IPS-18c (cell line): Measurements from ENCODE around the gene TYMS.

Source experiments
- H3K4me3 ChIP-seq: 2 replicates; pipeline ENCODE4 v1.7.0; 2013; ENCODE audit warnings: low read depth, mild to moderate bottlenecking, low read length, moderate library complexity; ENCODE audit not compliant: insufficient read depth
- H3K9me3 ChIP-seq: one replicate; pipeline ENCODE4 v1.6.1; 2013; ENCODE audit warnings: mild to moderate bottlenecking, low read length, moderate library complexity; ENCODE audit not compliant: control insufficient read depth, insufficient read depth

TYMS gene

DNA sequence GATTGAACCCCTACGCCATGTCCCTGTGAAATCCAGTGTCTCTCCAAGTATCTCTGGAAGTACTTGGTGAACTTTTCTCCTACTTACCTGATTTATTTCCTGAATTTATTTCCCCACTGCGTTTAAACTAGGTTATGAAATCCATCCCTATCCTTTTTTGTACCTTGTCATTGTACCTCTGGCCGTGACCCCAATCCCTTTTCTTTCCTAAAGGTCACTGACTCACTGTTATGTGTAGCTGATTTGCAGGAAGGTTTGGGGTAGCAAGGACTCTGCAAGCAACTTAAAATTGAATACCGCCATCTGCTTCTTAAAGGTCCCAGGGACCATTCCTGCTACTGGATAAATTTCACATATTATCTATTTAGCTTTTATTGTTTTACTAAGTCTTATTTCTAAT, 59.5 kb downstream of the TYMS start:
- H3K4me3 ChIP-seq: no peak overlapping the region
- H3K9me3 ChIP-seq: peaks cover 4% of the 10 kb centered on the region
